Colonic mucosa (tissue), 4 donors: ENCODE measurements around the gene COBL. TPM values are rescaled to one million over a fixed set of nuclear protein-coding genes. Genes with fewer than 3 reads are reported as not detected.
A peak's percentile ranks its signal among the peaks of the same experiment; 100 is the strongest.

Source experiments
- DNase-seq: peaks from one replicate; pipeline ENCODE4 v3.0.0-alpha.2; 2020
- H3K27ac ChIP-seq: fragments of 200-600 bp; one replicate; pipeline ENCODE4 v1.8.0; 2021
- H3K27me3 ChIP-seq: fragments of 200-600 bp; one replicate; pipeline ENCODE4 v1.8.0; 2021
- H3K36me3 ChIP-seq: fragments of 200-600 bp; one replicate; pipeline ENCODE4 v1.8.0; 2021
- H3K4me1 ChIP-seq: fragments of 200-600 bp; one replicate; pipeline ENCODE4 v1.8.0; 2021; ENCODE audit warnings: mild to moderate bottlenecking
- H3K4me3 ChIP-seq: fragments of 200-600 bp; one replicate; pipeline ENCODE4 v1.8.0; 2021
- H3K9ac ChIP-seq, 2 donors: one replicate each; pipeline ENCODE4 v1.7.0; 2013; ENCODE audit warnings: control low read depth in 2 of 2, low read depth in 2 of 2, low read length in 2 of 2
- H3K9me3 ChIP-seq: fragments of 200-600 bp; one replicate; pipeline ENCODE4 v1.8.0; 2021
- intact Hi-C: fragments of 100-400 bp; cut with DNase I; formaldehyde crosslinking; loops from one replicate; pipeline ENCODE4 v1.14.1; 2022
- total RNA-seq, 2 donors: library from RNA; stranded (reverse); fragmentation: NEBNext Ultra II Directional in 1 of 2; extraction: Animal tissue kit (Norgen Biotek cat#: 25700) in 1 of 2; gene quantifications; one replicate each; pipeline ENCODE4 v1.2.1, GENCODE V29; 2021
- TF ChIP-seq, protein P1 (sequence below): fragments of 200-600 bp; IDR thresholded peaks from one replicate; pipeline ENCODE4 v1.8.0; 2022; ENCODE audit warnings: antibody characterized with exemption, mild to moderate bottlenecking
- donor health status: healthy.
- donor health status: DM: no; HTN: no; CAD: no.
- donor health status: DM: no; HTN: no; CAD: no.

COBL gene
- total RNA-seq, 2 donors from 2014 or later, result 36.8 to 49.2 TPM

DNA sequence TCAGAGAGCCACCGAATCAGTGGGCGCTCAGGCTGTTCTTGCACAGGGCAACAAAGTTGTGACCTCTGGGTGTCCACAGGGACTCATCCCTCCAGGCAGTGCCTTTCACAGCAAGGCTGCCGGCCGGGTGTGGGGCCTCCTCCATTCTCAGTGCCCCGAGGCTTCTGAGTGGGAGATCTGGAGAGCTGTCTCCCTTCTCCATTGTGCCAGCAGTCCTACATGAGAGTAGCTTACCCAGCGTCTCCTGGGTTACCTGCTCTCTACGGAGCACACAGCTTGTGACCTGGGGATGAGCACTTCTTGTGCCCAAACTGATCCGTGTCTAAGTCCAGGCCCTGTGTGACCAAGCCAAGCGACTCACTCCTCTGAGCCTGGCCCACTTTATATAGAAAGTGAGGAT is 293.1 kb downstream of the COBL start:
- intact Hi-C loops, result loop anchor here (10.0 kb wide), 1 partner anchor 59 kb away; no protein-coding TSS in a partner anchor
- Histone ChIP-seq H3K9me3 (no peaks in the 10 kb centered on the region), H3K4me3 (no peak overlapping the region), H3K36me3 (no peaks in the 10 kb centered on the region), H3K27me3 (no peaks in the 10 kb centered on the region), H3K9ac (no peak overlapping the region), H3K27ac (no peak overlapping the region), H3K4me1 (no peaks in the 10 kb centered on the region)
- DNase-seq, result peak; percentile 13
- TF ChIP-seq, protein P1, sequence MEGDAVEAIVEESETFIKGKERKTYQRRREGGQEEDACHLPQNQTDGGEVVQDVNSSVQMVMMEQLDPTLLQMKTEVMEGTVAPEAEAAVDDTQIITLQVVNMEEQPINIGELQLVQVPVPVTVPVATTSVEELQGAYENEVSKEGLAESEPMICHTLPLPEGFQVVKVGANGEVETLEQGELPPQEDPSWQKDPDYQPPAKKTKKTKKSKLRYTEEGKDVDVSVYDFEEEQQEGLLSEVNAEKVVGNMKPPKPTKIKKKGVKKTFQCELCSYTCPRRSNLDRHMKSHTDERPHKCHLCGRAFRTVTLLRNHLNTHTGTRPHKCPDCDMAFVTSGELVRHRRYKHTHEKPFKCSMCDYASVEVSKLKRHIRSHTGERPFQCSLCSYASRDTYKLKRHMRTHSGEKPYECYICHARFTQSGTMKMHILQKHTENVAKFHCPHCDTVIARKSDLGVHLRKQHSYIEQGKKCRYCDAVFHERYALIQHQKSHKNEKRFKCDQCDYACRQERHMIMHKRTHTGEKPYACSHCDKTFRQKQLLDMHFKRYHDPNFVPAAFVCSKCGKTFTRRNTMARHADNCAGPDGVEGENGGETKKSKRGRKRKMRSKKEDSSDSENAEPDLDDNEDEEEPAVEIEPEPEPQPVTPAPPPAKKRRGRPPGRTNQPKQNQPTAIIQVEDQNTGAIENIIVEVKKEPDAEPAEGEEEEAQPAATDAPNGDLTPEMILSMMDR, result no peak

DNA sequence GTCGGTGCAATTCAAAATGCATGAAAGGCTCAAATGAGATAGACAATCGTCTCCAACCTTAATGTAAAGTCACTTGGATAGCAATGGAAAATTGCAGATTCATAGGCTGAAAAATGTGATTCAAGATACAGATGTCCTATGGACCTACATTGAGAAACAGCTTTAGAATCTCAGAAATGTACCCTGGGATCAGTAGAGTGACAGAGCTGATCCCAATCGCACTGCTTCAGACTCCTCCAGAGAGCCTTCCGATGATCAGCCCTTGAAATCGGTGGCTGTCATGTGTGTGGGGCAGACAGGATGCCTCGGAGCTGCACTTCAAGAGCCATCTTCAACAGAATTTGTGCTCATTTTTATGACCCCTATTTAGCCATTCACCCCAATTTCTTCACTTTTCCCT is 293.8 kb downstream of the COBL start:
- intact Hi-C loops, result loop anchor here (10.0 kb wide), 1 partner anchor 58 kb away; no protein-coding TSS in a partner anchor
- H3K9me3 ChIP-seq, result no peaks in the 10 kb centered on the region
- no peaks in the 10 kb centered on the region for H3K36me3 ChIP-seq
- no peak for DNase-seq
- no peak overlapping the region for H3K4me3 ChIP-seq
- H3K4me1 ChIP-seq, result no peaks in the 10 kb centered on the region
- H3K9ac ChIP-seq, result no peak overlapping the region
- TF ChIP-seq, protein P1, result no peak
- no peak overlapping the region for H3K27ac ChIP-seq
- H3K27me3 ChIP-seq, result no peaks in the 10 kb centered on the region

DNA sequence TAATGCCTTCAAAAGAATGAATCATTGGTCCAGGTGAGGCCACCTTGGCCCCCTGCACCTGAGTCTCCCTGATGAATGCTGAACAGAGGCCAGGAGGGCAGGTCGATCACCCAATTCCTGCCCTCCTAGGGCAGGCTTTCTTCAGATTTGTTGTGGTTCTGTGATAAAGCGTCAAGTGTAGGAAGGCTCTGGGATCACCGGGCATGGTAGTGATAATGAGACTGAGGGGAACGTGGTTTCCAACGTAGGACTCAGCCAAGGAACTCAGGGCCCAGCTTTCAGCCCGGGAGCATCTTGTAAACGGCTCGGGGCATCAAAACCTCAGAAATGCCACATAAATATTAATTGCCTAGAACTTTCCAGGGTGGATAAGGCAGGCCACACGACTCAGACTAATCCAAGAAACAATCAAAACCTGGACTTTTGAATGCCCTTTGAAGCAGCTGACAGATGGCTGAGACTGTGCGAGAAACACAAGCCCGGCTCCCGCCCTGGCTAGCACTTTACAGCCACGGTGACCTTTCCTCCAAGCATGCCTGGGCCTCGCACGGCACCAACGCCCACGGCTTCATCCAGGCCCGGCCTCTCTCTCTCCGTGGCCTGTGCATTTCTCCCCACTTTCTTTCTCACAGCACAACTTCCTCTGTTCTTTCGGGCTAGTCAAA is 294.6 kb downstream of the COBL start:
- no peak overlapping the region for H3K27ac ChIP-seq
- intact Hi-C loops, result loop anchor here (10.0 kb wide), 1 partner anchor 57 kb away; no protein-coding TSS in a partner anchor
- TF ChIP-seq, protein P1, result no peak
- no peak overlapping the region for H3K9ac ChIP-seq
- no peaks in the 10 kb centered on the region for H3K36me3 ChIP-seq
- no peaks in the 10 kb centered on the region for H3K27me3 ChIP-seq
- no peak overlapping the region for H3K4me3 ChIP-seq
- DNase-seq, result peak; percentile 15
- H3K9me3 ChIP-seq, result no peaks in the 10 kb centered on the region
- H3K4me1 ChIP-seq, result no peaks in the 10 kb centered on the region

DNA sequence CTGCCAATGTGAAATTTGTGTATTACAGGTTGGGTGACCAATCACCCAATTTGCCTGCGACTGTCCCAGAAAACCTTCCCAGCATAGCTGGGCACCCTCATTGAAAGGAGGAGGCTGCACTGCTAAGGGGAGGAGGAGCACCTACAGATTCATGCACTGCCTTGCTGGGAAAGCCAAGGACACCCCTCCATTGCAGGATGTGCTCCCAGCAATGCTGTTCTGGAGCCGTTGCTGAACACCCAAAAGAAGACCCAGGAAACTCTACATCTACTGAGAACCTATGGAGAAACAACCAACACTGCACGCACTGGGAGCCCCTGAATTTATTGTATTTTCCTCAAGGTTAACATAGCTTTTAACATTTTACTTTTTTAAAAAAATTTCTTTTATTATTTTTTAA is 295.7 kb downstream of the COBL start:
- Histone ChIP-seq H3K4me3 (no peak overlapping the region), H3K27ac (no peak overlapping the region), H3K9me3 (no peaks in the 10 kb centered on the region), H3K4me1 (no peaks in the 10 kb centered on the region), H3K27me3 (no peaks in the 10 kb centered on the region), H3K9ac (no peak overlapping the region), H3K36me3 (no peaks in the 10 kb centered on the region)
- TF ChIP-seq, protein P1, result no peak
- DNase-seq, result no peak
- intact Hi-C loops, result loop anchor here (10.0 kb wide), 1 partner anchor 56 kb away; no protein-coding TSS in a partner anchor

DNA sequence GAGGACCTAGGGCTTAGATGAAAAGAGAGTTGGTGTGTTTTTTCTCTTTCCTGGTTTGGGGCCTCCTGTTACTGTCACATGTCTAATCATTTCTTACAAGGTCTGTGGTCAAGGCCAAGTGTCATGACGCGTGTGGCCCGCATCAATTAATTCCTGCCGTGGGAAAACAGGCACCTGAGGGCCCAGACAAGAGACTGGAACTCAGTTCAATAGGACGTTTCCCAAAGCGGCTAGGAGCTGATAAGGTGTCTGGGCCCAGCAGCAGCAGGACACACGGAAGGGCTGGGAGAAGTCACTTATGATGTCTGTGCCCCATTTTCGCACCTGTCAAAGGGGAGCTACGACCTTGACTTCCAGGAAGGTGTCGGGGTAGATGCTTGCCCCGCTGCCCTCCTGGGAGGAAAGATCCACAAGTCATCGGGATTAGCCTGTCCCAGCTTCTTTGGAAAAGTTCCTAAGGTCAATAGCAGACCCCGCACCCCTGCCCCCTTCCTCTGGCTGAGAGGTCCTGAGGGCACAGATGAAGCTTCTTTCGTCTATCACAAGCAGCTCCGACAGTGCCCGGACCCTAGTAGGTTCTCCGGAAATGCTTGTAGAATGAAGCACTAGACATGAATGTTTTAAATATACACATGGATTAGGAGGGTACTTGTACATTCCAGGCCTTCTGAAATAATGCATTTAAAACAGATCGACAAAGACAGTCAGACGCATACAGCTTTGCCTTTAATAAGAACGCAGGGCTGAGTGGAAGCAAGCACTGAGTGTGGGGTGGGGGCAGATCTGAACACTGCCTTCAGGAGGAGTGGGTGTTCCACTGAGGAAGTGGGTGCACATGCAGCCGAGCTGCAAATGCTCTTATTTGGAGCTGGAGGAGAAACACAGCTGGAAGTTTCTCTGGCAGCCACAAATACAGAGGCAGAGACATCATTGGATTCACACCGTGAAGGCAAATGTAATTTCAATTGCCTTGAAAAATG is 296.4 kb downstream of the COBL start:
- Histone ChIP-seq H3K9ac (no peak overlapping the region), H3K27me3 (no peaks in the 10 kb centered on the region), H3K36me3 (no peaks in the 10 kb centered on the region), H3K27ac (no peak overlapping the region), H3K4me1 (no peaks in the 10 kb centered on the region), H3K4me3 (no peak overlapping the region), H3K9me3 (no peaks in the 10 kb centered on the region)
- TF ChIP-seq, protein P1, result no peak
- no peak for DNase-seq
- intact Hi-C loops, result loop anchor here (10.0 kb wide), 1 partner anchor 55 kb away; no protein-coding TSS in a partner anchor
